ENCODE measurements around the gene LPXN.

- TF ChIP-seq CTCF (IDR thresholded peaks at IDR 0.05) = no peak
- TF ChIP-seq POLR2A (IDR thresholded peaks at IDR 0.05) = no peak
- TF ChIP-seq POLR2AphosphoS5 (IDR thresholded peaks at IDR 0.05) = no peak
- TF ChIP-seq EP300 (IDR thresholded peaks at IDR 0.05) = no peak
These were observed 77.2 kb downstream of the LPXN start for GRCh38 chr11:58498464-58498863.

Measured in stomach (tissue), 4 donors.